ENCODE measurements around the gene CFL1.

DNA sequence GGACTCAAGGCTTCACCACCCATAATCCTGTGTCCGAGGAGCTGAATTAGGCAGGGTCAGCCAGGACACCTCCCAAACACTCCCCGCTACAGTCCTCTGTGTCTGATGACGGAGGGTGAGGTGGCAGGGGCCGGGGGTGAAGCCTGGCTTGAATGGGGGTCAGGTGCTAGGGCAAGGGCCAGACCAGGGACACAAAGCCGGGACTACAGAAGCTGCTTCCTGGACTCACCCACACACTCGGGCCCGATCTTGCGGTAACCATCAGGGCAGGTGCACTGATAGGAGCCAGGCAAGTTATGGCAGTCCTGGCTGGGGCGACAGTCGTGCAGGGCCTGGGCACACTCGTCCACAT lies 12.3 kb upstream of the CFL1 start:
- TF ChIP-seq, protein P1, sequence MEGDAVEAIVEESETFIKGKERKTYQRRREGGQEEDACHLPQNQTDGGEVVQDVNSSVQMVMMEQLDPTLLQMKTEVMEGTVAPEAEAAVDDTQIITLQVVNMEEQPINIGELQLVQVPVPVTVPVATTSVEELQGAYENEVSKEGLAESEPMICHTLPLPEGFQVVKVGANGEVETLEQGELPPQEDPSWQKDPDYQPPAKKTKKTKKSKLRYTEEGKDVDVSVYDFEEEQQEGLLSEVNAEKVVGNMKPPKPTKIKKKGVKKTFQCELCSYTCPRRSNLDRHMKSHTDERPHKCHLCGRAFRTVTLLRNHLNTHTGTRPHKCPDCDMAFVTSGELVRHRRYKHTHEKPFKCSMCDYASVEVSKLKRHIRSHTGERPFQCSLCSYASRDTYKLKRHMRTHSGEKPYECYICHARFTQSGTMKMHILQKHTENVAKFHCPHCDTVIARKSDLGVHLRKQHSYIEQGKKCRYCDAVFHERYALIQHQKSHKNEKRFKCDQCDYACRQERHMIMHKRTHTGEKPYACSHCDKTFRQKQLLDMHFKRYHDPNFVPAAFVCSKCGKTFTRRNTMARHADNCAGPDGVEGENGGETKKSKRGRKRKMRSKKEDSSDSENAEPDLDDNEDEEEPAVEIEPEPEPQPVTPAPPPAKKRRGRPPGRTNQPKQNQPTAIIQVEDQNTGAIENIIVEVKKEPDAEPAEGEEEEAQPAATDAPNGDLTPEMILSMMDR (conservative IDR thresholded peaks at IDR 0.05; ENCODE audit: low read depth in 2 of 2) = no peak
- TF ChIP-seq, protein P2, sequence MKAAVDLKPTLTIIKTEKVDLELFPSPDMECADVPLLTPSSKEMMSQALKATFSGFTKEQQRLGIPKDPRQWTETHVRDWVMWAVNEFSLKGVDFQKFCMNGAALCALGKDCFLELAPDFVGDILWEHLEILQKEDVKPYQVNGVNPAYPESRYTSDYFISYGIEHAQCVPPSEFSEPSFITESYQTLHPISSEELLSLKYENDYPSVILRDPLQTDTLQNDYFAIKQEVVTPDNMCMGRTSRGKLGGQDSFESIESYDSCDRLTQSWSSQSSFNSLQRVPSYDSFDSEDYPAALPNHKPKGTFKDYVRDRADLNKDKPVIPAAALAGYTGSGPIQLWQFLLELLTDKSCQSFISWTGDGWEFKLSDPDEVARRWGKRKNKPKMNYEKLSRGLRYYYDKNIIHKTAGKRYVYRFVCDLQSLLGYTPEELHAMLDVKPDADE (IDR thresholded peaks at IDR 0.05) = no peak
- TF ChIP-seq POLR2AphosphoS5 (IDR thresholded peaks at IDR 0.05; ENCODE audit: low read depth) (no peak), JUNB (IDR thresholded peaks at IDR 0.05; ENCODE audit: unreplicated experiment) (no peak), EZH2 (IDR thresholded peaks at IDR 0.05; ENCODE audit: low read depth, unreplicated experiment) (no peak)
- TF ChIP-seq, protein P3, sequence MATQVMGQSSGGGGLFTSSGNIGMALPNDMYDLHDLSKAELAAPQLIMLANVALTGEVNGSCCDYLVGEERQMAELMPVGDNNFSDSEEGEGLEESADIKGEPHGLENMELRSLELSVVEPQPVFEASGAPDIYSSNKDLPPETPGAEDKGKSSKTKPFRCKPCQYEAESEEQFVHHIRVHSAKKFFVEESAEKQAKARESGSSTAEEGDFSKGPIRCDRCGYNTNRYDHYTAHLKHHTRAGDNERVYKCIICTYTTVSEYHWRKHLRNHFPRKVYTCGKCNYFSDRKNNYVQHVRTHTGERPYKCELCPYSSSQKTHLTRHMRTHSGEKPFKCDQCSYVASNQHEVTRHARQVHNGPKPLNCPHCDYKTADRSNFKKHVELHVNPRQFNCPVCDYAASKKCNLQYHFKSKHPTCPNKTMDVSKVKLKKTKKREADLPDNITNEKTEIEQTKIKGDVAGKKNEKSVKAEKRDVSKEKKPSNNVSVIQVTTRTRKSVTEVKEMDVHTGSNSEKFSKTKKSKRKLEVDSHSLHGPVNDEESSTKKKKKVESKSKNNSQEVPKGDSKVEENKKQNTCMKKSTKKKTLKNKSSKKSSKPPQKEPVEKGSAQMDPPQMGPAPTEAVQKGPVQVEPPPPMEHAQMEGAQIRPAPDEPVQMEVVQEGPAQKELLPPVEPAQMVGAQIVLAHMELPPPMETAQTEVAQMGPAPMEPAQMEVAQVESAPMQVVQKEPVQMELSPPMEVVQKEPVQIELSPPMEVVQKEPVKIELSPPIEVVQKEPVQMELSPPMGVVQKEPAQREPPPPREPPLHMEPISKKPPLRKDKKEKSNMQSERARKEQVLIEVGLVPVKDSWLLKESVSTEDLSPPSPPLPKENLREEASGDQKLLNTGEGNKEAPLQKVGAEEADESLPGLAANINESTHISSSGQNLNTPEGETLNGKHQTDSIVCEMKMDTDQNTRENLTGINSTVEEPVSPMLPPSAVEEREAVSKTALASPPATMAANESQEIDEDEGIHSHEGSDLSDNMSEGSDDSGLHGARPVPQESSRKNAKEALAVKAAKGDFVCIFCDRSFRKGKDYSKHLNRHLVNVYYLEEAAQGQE (IDR thresholded peaks at IDR 0.05; ENCODE audit: unreplicated experiment) = no peak

Data from GM23338 (cell line).